ENCODE data around the gene PLXNB2.

The PLXNB2 gene

DNA sequence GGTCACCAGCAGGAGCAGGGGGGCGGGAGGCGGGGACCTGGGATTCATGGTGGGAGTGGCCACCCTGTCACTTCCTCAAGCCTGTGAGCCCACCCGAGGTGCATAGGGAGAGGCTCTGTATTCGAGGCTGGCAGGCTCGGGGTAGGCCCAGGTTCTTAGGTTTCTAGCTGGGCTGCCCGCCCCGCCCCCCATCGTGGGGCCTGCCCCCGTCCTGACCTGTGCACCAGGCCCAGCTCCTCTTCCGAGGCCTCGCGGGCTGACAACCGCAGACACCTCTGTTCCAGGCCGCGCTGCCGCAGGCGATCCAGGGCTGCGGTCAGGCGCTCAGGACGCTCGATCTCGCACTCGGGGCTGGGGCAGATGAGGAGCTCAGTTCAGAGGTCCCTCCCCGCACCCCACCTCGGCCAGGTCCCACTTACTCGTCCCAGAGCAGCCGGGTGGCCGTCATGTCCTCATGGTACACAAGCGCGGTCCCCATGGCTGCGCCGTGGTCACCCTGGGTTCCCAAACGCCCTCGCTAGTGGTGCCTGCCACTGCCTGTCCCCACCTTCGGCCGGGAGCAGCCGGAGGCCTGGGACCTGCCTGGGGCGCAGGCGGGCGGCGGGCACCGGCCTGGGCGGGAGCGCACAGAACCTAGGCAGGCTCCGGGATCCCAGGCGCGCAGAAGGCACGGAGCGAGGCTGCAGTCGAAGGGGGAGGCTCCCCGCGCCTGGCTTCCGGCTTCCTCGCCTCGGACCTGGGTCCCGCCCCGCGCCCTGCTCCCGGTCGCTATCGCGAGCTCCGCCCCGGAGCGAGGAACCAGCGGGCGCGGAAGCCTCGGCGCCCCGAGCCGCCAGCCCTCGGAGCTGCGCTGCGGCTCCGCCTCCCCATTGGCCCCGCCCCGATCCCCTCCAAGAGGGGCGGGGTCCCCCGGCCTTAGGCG is 56.6 kb downstream of the PLXNB2 start, which contains the start of gene HDAC10:
TSS of gene HDAC10 (minus strand) at position 711 of the 922 bp plus-strand sequence. CDS start at position 478, 233 bp downstream.
- DNase-seq (ENCODE audit: low read depth in 2 of 2), result peak; percentile 75 to 85
- TF ChIP-seq, protein P1, sequence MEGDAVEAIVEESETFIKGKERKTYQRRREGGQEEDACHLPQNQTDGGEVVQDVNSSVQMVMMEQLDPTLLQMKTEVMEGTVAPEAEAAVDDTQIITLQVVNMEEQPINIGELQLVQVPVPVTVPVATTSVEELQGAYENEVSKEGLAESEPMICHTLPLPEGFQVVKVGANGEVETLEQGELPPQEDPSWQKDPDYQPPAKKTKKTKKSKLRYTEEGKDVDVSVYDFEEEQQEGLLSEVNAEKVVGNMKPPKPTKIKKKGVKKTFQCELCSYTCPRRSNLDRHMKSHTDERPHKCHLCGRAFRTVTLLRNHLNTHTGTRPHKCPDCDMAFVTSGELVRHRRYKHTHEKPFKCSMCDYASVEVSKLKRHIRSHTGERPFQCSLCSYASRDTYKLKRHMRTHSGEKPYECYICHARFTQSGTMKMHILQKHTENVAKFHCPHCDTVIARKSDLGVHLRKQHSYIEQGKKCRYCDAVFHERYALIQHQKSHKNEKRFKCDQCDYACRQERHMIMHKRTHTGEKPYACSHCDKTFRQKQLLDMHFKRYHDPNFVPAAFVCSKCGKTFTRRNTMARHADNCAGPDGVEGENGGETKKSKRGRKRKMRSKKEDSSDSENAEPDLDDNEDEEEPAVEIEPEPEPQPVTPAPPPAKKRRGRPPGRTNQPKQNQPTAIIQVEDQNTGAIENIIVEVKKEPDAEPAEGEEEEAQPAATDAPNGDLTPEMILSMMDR (IDR thresholded peaks at IDR 0.05; ENCODE audit: low read depth, low read length), result no peak
- peak within 1 kb of the TSS; percentile 71 to 76 for H3K4me3 ChIP-seq (replicated peaks in 1 of 2; ENCODE audit: low read depth in 2 of 2, low read length in 2 of 2)

DNA sequence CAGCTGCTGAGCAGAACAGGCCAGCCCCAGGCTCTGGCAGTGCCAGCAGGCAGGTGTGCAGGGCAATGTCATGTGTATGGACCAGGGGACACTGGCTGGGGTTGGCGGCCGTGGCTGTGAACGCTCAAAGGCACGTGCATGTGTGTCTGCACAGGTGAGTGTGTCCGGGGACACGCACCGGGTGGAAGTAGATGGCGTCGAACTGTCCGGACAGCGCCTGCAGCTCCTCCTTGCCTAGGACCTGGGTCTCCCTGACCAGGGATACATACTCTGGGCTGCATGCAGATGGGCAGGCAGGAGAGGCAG is 57.2 kb downstream of the PLXNB2 start:
- no peak for DNase-seq (ENCODE audit: low read depth in 2 of 2)
- TF ChIP-seq, protein P1 (IDR thresholded peaks at IDR 0.05; ENCODE audit: low read depth, low read length), result no peak
- peak overlapping the region; percentile 71 to 76 for H3K4me3 ChIP-seq (replicated peaks in 1 of 2; ENCODE audit: low read depth in 2 of 2, low read length in 2 of 2)

DNA sequence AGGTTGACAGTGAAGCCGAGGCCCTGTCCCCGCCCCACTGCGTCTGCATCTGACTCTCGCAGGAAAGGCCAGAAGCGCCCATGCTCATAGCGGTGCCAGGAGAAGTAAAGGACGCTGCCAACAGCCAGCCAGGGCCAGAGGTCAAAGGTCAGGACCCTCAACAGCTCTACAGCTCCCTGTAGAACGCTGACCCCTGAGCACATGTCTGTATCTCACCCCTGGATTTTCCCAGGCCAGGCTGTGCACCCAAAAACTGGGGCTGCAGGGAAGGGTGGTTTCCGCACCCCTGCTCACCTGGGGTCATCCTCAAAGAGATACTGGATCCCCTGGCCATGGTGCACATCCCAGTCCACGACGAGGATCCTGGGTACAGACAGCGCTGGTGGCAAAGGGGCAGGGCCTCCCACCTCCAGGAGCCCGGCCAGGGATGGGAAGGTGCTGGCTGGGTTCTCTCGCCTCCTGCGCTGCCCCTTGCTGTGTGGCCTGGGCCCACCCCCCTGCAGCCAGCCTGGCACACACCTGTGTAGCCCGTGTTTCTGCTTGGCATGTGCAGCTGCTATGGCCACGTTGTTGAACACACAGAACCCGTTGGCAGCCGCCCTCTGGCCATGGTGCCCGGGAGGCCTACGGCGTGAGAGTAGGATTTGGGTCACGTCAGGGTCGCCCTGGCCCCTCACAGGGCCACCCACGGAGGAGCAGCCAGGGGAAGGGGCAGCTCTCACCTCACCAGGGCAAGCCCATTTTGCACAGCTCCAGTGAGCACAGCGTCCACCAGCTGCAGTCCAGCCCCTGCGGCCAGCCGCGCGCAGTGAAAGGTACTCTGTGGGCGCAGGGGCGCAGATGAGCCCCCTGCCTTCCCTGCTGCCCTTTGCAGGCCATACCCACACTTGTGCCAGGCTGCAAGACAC is 57.9 kb downstream of the PLXNB2 start:
- no peak for DNase-seq (ENCODE audit: low read depth in 2 of 2)
- peak overlapping the region in 1 of 2 donors; percentile 76 for H3K4me3 ChIP-seq (replicated peaks in 1 of 2; ENCODE audit: low read depth in 2 of 2, low read length in 2 of 2)
- TF ChIP-seq, protein P1 (IDR thresholded peaks at IDR 0.05; ENCODE audit: low read depth, low read length), result no peak

DNA sequence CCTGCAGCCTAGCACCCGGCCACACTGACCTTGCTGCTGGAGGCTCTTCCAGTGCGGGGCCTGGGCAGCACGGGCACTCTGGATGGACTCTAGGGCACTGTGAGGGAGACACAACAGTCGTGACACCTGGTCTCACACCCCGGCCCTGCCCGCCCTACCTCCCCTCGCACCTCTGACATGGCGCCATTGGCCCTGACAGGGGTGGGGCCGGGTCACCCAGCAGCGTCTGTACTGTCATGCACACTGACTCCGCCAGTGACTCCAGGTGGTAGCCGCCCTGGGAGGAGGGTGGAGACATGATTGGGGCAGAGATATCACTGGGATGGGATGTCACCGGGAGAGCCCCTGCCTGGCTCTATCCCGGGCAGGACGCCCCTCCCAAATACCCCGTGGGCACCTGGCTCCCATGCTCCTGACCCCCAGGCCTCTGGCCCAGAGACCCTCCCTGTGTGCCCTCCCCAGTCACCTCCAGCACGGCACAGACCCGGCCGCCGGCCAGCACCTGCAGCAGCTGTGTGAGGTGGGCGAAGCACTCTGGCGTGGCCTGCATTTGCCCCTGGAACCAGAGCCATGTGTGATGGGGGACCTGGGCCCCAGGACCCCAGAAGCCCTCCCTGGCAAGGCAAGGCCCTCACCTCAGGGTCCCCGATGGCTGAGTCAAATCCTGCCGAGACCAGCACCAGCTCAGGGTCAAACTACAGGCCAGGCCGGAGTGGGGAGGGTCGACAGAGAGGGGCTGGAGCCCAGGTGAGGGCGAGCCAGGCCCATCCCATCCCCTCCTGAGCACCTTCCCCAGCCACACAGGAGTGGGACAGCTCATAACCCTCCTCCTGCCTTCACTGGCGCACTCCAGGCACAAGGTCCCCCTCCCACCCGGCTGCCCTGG is 59.0 kb downstream of the PLXNB2 start:
- no peak overlapping the region for H3K4me3 ChIP-seq (replicated peaks in 1 of 2; ENCODE audit: low read depth in 2 of 2, low read length in 2 of 2)
- no peak for DNase-seq (ENCODE audit: low read depth in 2 of 2)
- TF ChIP-seq, protein P1 (IDR thresholded peaks at IDR 0.05; ENCODE audit: low read depth, low read length), result no peak

DNA sequence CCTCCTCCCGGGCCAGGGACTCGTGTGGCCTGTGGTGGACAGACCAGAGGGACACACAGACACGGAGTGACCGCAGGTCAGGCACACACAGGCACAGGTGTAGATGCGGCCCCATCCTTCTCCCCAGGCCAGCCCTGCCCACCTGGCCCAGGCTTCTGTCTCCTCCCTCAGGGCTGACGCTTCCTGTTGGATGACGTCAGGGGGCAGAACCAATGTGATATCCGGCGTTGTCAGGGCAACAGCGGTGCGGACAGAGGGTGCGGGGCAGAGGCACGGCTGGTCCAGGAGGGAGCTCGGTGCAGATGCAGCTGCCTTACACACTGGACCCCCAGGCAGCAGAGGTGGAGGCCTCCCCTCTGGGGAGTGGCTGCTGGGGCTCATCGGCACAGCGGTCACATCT is 59.7 kb downstream of the PLXNB2 start:
- TF ChIP-seq, protein P1 (IDR thresholded peaks at IDR 0.05; ENCODE audit: low read depth, low read length), result no peak
- peak; percentile 71 to 80 for DNase-seq (ENCODE audit: low read depth in 2 of 2)
- no peak overlapping the region for H3K4me3 ChIP-seq (replicated peaks in 1 of 2; ENCODE audit: low read depth in 2 of 2, low read length in 2 of 2)

Measured in cardiac fibroblast (primary cell).